Measurements from ENCODE around the gene PLCH2.
"Not testable (repeated sequence)": the region's sequence is repeated elsewhere in the genome, so short reads cannot be mapped to it uniquely, and the experiment has no call there.

The PLCH2 gene

GRCh38 chr1:2443277-2444137 lies 32.6 kb upstream of the PLCH2 start:
- DNase-seq (ENCODE audit: low read depth), result no peak

DNA sequence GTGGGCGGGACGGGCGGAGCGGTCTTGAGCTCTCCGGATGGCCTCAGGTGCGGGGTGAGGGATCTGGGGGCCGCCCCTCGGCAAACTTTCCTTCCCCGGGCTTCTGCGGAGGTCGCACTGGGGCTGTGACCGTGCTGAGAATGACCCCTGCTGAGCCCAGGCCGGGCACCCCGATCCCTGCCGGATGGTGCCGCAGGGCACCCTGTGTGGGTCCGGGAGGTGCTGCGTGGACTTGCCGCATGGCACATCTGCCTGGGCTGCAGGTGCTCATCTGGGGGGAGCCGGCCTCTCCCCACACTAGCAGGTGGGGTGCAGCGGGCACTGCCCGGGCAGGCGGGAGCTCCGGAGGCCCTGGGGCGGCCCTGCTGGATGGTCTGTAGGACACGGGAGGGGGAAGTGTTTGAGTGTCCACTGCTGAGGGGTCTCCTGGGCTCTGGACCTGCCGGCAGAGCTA lies 31.9 kb upstream of the PLCH2 start:
- no peak for DNase-seq (ENCODE audit: low read depth)

- no peak for DNase-seq (ENCODE audit: low read depth)
Observed at GRCh38 chr1:2445162-2445822, 30.8 kb upstream of the PLCH2 start.

DNA sequence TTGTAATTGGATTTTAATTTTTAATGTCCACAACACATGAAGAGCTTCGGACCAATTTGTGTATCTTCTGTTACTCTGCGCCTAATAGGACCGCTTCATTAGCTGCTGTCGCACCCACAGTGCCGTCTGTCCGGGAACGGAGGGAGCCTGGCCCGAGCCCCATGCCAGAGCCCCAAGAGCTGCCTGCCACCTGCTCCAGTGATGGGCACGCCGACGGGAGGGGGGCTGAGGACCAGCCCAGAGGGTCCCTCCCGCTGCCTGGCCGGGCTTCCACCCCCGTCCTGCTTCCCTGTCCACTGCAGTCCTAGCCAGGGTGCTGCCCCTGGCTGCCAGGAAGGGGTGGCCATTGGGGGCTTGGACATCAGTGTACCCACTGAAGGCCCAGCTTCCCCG lies 30.3 kb upstream of the PLCH2 start:
- no peak for DNase-seq (ENCODE audit: low read depth)

GRCh38 chr1:2446394-2446793 lies 29.7 kb upstream of the PLCH2 start:
- DNase-seq (ENCODE audit: low read depth), result no peak

- DNase-seq (ENCODE audit: low read depth), result no peak
Observed at GRCh38 chr1:2446861-2447260, 29.2 kb upstream of the PLCH2 start.

GRCh38 chr1:2447276-2448097 lies 28.6 kb upstream of the PLCH2 start:
- no peak for DNase-seq (ENCODE audit: low read depth)

GRCh38 chr1:2448098-2448445 lies 28.0 kb upstream of the PLCH2 start:
- DNase-seq (ENCODE audit: low read depth), result no peak

DNA sequence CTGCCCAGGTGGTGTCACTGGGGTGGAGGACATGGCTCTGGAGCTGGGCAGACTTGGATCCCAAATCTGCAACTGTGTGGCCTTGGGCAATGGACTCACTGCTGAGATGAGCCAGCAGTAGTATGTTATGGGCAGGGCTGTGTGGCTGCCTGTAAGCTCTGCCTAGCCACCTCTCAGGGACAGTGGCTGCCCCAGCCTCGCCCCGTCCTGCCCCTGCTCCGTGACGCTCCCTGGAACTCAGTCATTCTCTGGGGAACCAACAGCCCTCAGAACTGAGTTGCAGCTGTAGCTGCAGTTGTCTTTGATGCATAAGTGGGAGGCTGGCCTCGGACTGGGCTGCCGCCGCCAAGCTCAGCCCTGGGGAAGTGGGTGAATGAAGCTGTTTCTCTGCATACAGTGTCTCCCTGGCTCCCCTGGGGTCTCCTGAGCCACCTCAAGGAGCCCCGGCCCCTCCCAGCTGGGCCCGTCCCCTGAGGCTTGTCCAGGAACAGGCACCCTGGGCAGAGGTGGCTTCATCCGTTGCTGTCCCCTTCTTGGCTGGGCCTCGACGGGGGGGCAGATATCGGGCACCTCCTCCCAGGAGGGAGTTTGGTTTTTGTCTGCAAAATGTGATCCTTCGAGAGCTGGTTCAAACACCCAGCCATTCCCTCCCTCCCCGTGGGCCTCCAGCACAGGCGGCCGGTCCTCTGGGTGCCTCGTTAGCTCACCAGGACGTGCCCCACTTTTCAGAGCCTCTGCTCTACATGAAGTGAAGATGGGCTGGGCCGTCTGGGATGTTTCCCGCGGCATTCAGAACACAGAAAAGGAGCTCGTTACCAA lies 26.2 kb upstream of the PLCH2 start:
- DNase-seq (ENCODE audit: low read depth), result no peak

GRCh38 chr1:2451741-2452140 lies 24.3 kb upstream of the PLCH2 start:
- no peak for DNase-seq (ENCODE audit: low read depth)

- no peak for DNase-seq (ENCODE audit: low read depth)
Observed at GRCh38 chr1:2452201-2452931, 23.7 kb upstream of the PLCH2 start.

GRCh38 chr1:2452932-2453315 lies 23.2 kb upstream of the PLCH2 start:
- DNase-seq (ENCODE audit: low read depth), result no peak

GRCh38 chr1:2454227-2454626 lies 21.9 kb upstream of the PLCH2 start:
- DNase-seq (ENCODE audit: low read depth), result no peak

DNA sequence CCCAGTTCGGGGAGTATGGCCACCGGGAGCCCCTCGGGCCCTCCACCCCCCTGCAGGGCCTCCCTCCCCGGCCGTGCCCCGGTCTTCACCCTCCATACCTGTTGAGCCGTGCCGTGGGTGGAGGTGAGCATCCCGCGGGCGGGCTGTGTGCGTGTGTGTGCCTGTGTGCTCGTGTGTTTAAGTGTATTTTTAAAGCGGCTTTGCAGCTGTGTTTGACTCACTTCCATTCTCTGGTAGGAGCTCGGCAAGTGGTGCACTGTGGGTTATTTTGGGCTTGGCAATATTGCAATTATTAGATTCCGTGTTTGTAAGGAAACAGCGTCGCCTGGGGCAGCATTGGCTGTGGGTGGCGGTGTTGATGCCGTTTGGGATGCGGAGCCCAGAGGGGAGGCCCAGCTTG lies 20.3 kb upstream of the PLCH2 start:
- no peak for DNase-seq (ENCODE audit: low read depth)

GRCh38 chr1:2457444-2457843 lies 18.6 kb upstream of the PLCH2 start:
- DNase-seq (ENCODE audit: low read depth), result no peak

DNA sequence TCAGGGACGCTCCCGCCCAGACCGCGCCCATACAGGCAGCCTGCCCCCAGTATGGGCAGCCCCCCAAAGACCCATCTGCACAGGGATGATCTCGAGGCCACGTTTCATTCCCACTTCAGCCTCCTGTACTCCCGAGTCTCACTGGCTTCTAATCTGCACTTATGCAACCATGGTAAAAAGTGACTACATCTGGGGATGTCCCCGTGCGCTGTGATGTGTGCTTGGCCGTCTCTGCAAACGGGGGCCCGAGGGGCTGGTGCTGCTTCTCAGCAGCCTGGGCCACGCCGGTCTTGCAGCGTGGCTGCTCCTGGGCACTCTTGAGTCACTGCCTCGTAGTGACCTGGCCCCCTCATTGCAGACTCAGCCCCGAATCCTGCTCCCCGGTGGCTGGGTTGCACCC lies 17.4 kb upstream of the PLCH2 start:
- DNase-seq (ENCODE audit: low read depth), result no peak

GRCh38 chr1:2459102-2459753 lies 16.9 kb upstream of the PLCH2 start:
- not testable (repeated sequence) for DNase-seq (ENCODE audit: low read depth)

DNA sequence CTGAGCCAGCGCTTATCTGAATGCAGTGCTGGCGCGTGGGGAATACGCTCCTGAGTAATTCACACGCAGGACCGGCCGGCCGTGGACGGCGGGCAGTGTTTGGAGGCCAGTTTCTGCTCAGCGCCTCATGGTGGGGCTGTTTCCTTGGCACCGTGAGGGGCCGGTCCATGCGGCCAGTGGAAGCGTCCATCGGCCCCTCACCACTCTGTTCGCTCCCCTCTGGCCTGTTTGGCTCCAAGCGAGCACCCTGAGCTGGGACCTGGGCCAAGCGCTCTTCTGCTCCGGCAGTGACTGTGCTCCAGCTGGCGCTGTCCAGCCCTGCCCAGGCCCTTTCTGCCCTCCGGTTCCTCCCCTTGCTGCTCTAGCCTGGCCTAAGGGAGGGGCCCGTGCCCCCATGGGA lies 16.3 kb upstream of the PLCH2 start:
- DNase-seq (ENCODE audit: low read depth), result no peak

DNA sequence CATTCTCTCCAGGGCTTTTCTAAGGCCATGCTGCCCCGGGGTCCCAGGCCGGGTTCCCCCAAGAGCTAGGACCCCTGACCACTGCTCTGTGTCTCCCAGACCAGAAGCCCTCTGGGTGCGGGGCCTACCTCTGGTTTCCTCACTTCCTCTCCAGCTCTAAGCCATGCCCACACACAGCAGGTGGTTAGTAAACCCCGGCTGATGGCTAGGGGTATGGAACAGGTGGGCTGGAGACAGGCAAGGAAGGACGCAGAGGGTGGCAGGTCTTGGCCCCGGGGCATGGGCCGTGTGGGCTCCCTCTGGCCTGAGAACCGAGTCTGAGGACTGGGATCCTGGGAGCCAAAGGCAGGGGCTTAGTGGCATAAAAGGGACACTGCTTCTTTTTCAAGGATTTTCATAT lies 15.9 kb upstream of the PLCH2 start:
- no peak for DNase-seq (ENCODE audit: low read depth)

- no peak for DNase-seq (ENCODE audit: low read depth)
Observed at GRCh38 chr1:2460996-2461751, 14.9 kb upstream of the PLCH2 start.

Measured in activated T-helper 1 cell treated with Interleukin-2 at 50 U/mL for 16 hours (primary cell).